Liver (tissue), 9 donors: ENCODE measurements around the gene PXDN. TPM values are rescaled to one million over a fixed set of nuclear protein-coding genes. Genes with fewer than 3 reads are reported as not detected.

Source experiments
- DNase-seq: peaks from one replicate; pipeline ENCODE4 v3.0.0-alpha.2; 2017; ENCODE audit warnings: low spot score
- H3K27ac ChIP-seq, 2 donors: one replicate each; pipeline ENCODE4 v1.7.0; 2013; ENCODE audit warnings: inconsistent platforms in 2 of 2, low read length in 2 of 2, control low read depth in 1 of 2, low read depth in 1 of 2, mild to moderate bottlenecking in 1 of 2
- H3K27me3 ChIP-seq, 4 donors: one replicate each; pipeline versions ENCODE4 v1.6.1 to v1.7.0; 2013; ENCODE audit warnings: low read length in 3 of 4, inconsistent platforms in 1 of 4, mild to moderate bottlenecking in 1 of 4, moderate library complexity in 1 of 4; ENCODE audit not compliant: control insufficient read depth in 4 of 4, insufficient read depth in 4 of 4
- H3K36me3 ChIP-seq, 4 donors: one replicate each; pipeline versions ENCODE4 v1.6.1 to v1.7.0; 2013; ENCODE audit warnings: low read length in 3 of 4, mild to moderate bottlenecking in 3 of 4, low read depth in 1 of 4, moderate library complexity in 1 of 4; ENCODE audit not compliant: control insufficient read depth in 4 of 4, insufficient read depth in 3 of 4
- H3K4me1 ChIP-seq, 4 donors: one replicate each; pipeline versions ENCODE4 v1.6.1 to v1.7.0; 2013; ENCODE audit warnings: low read length in 3 of 4, mild to moderate bottlenecking in 3 of 4, moderate library complexity in 1 of 4; ENCODE audit not compliant: control insufficient read depth in 4 of 4, insufficient read depth in 4 of 4
- H3K4me3 ChIP-seq, 3 donors: one replicate each; pipeline versions ENCODE4 v1.6.1 to v1.7.0; 2013; ENCODE audit warnings: low read length in 3 of 3, control low read depth in 1 of 3, low read depth in 1 of 3, mild to moderate bottlenecking in 1 of 3
- H3K9ac ChIP-seq, 2 donors: one replicate each; pipeline ENCODE4 v1.7.0; 2013; ENCODE audit warnings: low read length in 2 of 2, mild to moderate bottlenecking in 2 of 2, moderate library complexity in 2 of 2, control low read depth in 1 of 2, low read depth in 1 of 2
- H3K9me3 ChIP-seq, 4 donors: one replicate each; pipeline versions ENCODE4 v1.6.1 to v1.7.0; 2013; ENCODE audit warnings: low read length in 3 of 4; ENCODE audit not compliant: control insufficient read depth in 4 of 4
- ATF3 ChIP-seq: IDR thresholded peaks from 2 replicates; pipeline ENCODE4 v1.6.1; 2016; ENCODE audit warnings: antibody characterized with exemption
- CTCF ChIP-seq: fragments of 150-350 bp; IDR thresholded peaks from 2 replicates; pipeline ENCODE4 v1.5.1; 2017; ENCODE audit warnings: improper control_type of control experiment, low read depth, low read length; ENCODE audit not compliant: missing input control
- EGR1 ChIP-seq, 2 donors: IDR thresholded peaks; 2 replicates each; pipeline ENCODE4 v1.6.1; 2016 to 2018; ENCODE audit warnings: antibody characterized with exemption in 2 of 2, low read depth in 2 of 2
- FOXA1 ChIP-seq: IDR thresholded peaks from 2 replicates; pipeline ENCODE4 v1.6.1; 2016; ENCODE audit warnings: antibody characterized with exemption
- FOXA2 ChIP-seq: IDR thresholded peaks from 2 replicates; pipeline ENCODE4 v1.6.1; 2016; ENCODE audit warnings: antibody characterized with exemption
- GABPA ChIP-seq, 2 donors: IDR thresholded peaks in 1 of 2; conservative IDR thresholded peaks in 1 of 2; 2 replicates each; pipeline ENCODE4 v1.6.1; 2016; ENCODE audit warnings: antibody characterized with exemption in 2 of 2, mild to moderate bottlenecking in 1 of 2, moderate library complexity in 1 of 2
- HNF4A ChIP-seq, 2 donors: conservative IDR thresholded peaks; 2 replicates each; pipeline ENCODE4 v1.6.1; 2016; ENCODE audit warnings: antibody characterized with exemption in 2 of 2, mild to moderate bottlenecking in 2 of 2
- HNF4G ChIP-seq: IDR thresholded peaks from 2 replicates; pipeline ENCODE4 v1.6.1; 2016; ENCODE audit warnings: antibody characterized with exemption
- JUND ChIP-seq, 2 donors: IDR thresholded peaks; 2 replicates each; pipeline ENCODE4 v1.6.1; 2016; ENCODE audit warnings: antibody characterized with exemption in 2 of 2
- MAX ChIP-seq: IDR thresholded peaks from 2 replicates; pipeline ENCODE4 v1.6.1; 2016; ENCODE audit warnings: antibody characterized with exemption
- NR2F2 ChIP-seq: IDR thresholded peaks from 2 replicates; pipeline ENCODE4 v1.6.1; 2016; ENCODE audit warnings: antibody characterized with exemption
- RAD21 ChIP-seq, 2 donors: IDR thresholded peaks; 2 replicates each; pipeline ENCODE4 v1.6.1; 2016; ENCODE audit warnings: antibody characterized with exemption in 2 of 2, mild to moderate bottlenecking in 2 of 2
- REST ChIP-seq: IDR thresholded peaks from 2 replicates; pipeline ENCODE4 v1.6.1; 2016; ENCODE audit warnings: antibody characterized with exemption, mild to moderate bottlenecking
- RXRA ChIP-seq, 2 donors: IDR thresholded peaks; 2 replicates each; pipeline ENCODE4 v1.6.1; 2017 to 2018; ENCODE audit warnings: antibody characterized with exemption in 2 of 2, mild to moderate bottlenecking in 1 of 2
- SP1 ChIP-seq: IDR thresholded peaks from 2 replicates; pipeline ENCODE4 v1.6.1; 2018; ENCODE audit warnings: antibody characterized with exemption, mild to moderate bottlenecking
- TAF1 ChIP-seq: conservative IDR thresholded peaks from 2 replicates; pipeline ENCODE4 v1.6.1; 2016; ENCODE audit warnings: antibody characterized with exemption, mild to moderate bottlenecking
- YY1 ChIP-seq: IDR thresholded peaks from 2 replicates; pipeline ENCODE4 v1.6.1; 2016; ENCODE audit warnings: antibody characterized with exemption, mild to moderate bottlenecking
- ZBTB33 ChIP-seq: IDR thresholded peaks from 2 replicates; pipeline ENCODE4 v1.6.1; 2016; ENCODE audit warnings: antibody characterized with exemption
- WGBS: extraction: QIAGEN DNeasy Blood & Tissue Kit; methylation state at CpG from one replicate; pipeline ENCODE4 v1.1.7; 2013; 5-methylcytosine and 5-hydroxymethylcytosine counted together
- polyA plus RNA-seq, 2 donors: library from polyadenylated mRNA; stranded (reverse) in 1 of 2; unstranded in 1 of 2; fragments of 200-250 nt in 1 of 2; fragments of >200 nt in 1 of 2; fragmentation: Nextera tagmentation in 1 of 2; extraction: Ambion mirVana in 1 of 2; gene quantifications; one replicate each; pipeline versions ENCODE4 v1.2.1 to v1.2.3, GENCODE V29; 2013 to 2015
- total RNA-seq, 2 donors: library from RNA; depleted of rRNA; stranded (reverse); fragments of >200 nt; gene quantifications; one replicate each; pipeline ENCODE4 v1.2.3, GENCODE V29; 2014
- donor health status: healthy.
- donor health status: healthy.
- donor health status: healthy.
- donor health status: healthy.
- donor health status: healthy.

Gene PXDN
- total and polyA plus RNA-seq, 4 donors, result 4.2 to 21.5 (median 16.9) TPM

- H3K27me3 ChIP-seq, result peaks cover 0 to 2% (median 0%) of the 10 kb centered on the region in 4 donors
- peaks cover 0 to 1% (median 0%) of the 10 kb centered on the region in 4 donors for H3K36me3 ChIP-seq
- DNase-seq, result no peak
- WGBS, result 79% methylated on average over 3 of the region's 3 CpGs
- H3K9me3 ChIP-seq, result no peaks in the 10 kb centered on the region
- H3K27ac ChIP-seq, result no peak overlapping the region
- TF ChIP-seq ZBTB33 (no peak), SP1 (no peak), NR2F2 (no peak), YY1 (no peak), RXRA (IDR thresholded peaks at IDR 0.05) (no peak), EGR1 (IDR thresholded peaks at IDR 0.05; ENCODE audit: low read depth in 2 of 2) (no peak), FOXA2 (no peak), HNF4A (conservative IDR thresholded peaks at IDR 0.05) (no peak), HNF4G (no peak), ATF3 (no peak), GABPA (IDR thresholded peaks at IDR 0.05 in 1 of 2, conservative IDR thresholded peaks at IDR 0.05 in 1 of 2) (no peak), JUND (IDR thresholded peaks at IDR 0.05) (no peak), MAX (no peak), TAF1 (no peak), REST (no peak), FOXA1 (no peak), RAD21 (IDR thresholded peaks at IDR 0.05) (no peak), CTCF (no peak)
- no peak overlapping the region for H3K4me3 ChIP-seq
- no peak overlapping the region for H3K9ac ChIP-seq
- no peaks in the 10 kb centered on the region for H3K4me1 ChIP-seq
Measured at GRCh38 chr2:1671916-1672315, 72.4 kb downstream of the PXDN start.
